Stimulated activated CD4-positive, alpha-beta T cell treated with anti-CD3 and anti-CD28 coated beads, Interleukin-15, amount 100 ng/mL, for 1 hour (primary cell): ENCODE measurements around the gene CORO2A.

Source experiments
- DNase-seq, 2 donors: peaks; one replicate each; pipeline ENCODE4 v3.0.0-alpha.2; 2020; ENCODE audit warnings: low read depth in 1 of 2, low spot score in 1 of 2

The CORO2A gene, protein sequence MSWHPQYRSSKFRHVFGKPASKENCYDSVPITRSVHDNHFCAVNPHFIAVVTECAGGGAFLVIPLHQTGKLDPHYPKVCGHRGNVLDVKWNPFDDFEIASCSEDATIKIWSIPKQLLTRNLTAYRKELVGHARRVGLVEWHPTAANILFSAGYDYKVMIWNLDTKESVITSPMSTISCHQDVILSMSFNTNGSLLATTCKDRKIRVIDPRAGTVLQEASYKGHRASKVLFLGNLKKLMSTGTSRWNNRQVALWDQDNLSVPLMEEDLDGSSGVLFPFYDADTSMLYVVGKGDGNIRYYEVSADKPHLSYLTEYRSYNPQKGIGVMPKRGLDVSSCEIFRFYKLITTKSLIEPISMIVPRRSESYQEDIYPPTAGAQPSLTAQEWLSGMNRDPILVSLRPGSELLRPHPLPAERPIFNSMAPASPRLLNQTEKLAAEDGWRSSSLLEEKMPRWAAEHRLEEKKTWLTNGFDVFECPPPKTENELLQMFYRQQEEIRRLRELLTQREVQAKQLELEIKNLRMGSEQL

DNA sequence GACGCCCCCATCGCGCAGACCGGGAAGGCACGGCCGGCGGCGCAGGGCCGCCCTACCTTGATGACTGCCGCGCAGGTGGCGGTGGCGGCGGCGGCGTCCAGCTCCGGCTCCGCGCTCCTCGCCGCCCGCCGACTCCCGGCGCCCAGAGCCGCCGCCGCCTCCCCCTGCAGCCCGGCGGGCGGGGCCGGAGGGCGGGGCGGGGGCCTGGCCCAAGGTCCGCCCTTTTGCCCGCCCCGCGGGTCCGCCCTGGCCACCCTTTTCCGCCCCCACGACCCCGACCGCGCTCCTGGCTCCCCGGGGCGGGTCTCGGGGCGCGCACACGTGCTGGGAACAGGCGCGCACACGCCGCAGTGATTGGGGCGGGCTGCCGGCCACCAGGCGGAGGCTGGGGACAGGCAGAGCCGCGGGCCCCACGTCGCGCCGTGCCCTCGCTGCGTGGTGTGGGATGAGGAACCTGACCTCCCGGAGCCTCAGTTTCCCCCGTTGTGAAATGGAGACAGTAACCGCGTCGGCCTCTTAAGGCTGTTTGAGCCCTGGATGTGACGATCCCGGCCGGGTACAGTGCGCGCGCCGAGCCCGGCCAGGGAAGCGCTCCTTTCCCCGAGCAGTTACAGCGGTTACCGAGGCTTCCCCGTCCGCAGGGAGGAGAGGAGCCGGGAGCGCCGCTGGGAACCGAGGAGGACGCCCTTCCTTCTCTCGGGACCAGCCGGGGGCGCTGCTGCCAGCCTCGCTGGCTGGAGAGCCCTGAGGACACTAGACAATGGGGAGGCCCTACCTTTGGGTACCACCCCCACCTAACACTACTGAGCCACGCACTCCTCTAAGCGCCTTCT is at the start of gene CORO2A:
Gene CORO2A, minus strand, starts transcription at position 135 of the 833 bp plus-strand sequence. CDS start 34,977 bp downstream, outside the sequence.
- DNase-seq = peak; percentile 48 to 67

DNA sequence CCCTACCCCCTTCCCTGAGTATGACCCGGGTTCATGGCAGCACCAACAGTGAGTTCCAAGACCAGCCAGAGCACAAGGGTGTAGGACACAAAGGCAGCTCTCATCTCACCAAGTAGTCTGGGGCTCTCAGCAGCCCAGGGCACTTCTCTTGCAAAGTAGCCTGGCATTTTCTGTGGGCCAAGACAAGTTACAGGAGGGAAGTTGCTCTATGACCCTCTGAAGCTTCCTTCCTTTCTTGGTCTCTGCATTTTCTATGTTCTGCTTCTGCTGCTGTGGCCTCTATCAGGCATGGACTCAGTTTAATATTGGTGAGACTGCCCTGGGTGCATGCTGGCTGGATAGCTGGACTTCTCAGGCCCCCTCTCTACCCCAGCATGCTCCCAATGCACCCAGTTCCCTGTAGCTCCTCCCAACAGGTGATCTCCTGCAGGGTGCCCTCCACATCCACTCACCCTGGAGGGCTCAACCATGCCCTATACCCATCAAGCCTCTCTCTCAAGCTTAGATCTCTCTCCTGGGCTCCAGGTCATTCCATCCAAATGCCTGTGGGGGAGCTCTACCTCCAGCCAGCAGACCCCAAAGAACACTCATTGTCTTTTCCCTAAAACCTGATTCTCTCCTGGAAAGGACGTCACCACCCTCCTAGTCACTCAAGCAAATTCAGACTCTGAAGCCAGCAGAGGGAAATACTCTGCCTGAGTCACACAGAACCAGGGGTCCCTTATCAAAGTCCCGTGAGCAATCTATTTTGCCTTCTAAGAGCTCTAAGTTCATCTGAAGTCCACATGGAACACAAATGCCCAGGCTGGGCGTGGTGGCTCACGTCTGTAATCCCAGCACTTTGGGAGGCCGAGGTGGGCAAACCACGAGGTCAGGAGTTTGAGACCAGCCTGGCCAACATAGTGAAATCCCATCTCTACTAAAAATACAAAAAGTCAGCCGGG is 49.2 kb upstream of the CORO2A start:
- DNase-seq = no peak

DNA sequence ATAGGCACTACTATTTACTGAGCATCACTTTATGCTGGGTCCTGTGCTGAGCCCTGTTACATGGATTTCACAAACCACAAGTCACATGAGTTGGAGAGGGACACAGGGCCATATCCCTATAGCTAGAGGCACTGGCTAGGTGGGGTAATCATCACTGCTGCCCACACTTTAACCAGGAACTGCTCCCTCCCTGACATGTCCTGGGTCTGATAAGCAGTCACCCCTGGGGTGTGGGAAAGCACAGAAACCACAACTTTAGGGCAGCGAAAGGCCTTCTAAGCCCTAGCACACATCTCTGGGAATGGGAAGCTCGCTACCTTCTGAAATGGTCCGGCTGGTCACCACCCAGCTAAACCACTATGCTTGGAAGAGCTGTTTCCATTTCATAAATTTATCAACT is 48.0 kb upstream of the CORO2A start:
- DNase-seq = no peak

DNA sequence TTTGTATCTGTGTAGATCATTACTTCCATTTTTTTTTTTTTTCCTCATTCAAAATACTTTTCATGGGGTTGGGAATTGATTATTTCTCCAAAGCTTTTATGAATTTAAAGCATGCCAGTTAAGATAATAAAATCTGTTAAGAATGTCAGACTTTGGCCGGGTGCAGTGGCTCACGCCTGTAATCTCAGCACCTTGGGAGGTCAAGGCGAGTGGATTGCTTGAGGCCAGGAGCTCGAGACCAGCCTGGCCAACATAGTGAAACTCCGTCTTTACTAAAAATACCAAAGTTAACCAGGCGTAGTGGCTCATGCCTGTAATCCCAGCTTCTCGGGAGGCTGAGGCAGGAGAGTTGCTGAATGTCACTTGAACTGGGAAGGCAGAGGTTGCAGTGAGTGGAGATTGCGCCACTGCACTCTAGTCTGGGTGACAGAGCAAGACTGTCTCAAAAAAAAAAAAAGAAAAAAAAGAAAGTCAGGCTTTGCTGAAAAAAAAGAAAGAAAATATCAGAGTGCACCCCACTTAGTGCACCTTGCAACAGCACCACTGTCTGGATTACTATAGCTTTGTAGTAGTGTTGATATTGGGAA is 44.6 kb upstream of the CORO2A start:
- DNase-seq = no peak

- no peak for DNase-seq
Observed at GRCh38 chr9:98235126-98235525, 42.7 kb upstream of the CORO2A start.

DNA sequence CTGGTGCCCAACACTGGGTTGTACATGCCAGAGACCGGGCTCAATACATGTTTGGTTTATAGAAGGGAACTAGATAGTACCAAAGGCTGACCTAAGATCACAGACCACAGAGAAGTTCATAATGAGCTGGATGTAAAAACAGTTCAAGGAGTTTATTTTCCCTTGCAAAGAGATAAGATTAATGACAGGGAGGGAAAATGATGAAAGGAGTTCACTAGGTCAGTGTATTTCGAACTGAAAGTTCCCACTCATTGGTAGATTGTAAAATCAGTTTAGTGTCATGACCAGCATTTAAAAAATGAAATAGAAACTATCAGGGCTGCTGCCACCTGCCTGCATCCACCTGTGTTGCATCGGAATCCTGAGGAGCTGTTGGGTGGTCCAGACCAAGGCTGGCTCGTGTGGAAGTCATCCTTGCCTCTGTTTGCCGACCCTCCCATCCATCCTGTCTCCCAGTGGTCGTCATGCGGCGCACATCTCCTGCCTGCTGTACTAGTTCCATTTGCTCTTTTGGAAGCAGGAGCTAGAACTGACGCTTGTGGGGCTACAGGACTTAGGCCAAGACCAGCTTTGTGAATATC is 41.9 kb upstream of the CORO2A start:
- DNase-seq = no peak

- DNase-seq = no peak
Observed at GRCh38 chr9:98232926-98233325, 40.5 kb upstream of the CORO2A start.

DNA sequence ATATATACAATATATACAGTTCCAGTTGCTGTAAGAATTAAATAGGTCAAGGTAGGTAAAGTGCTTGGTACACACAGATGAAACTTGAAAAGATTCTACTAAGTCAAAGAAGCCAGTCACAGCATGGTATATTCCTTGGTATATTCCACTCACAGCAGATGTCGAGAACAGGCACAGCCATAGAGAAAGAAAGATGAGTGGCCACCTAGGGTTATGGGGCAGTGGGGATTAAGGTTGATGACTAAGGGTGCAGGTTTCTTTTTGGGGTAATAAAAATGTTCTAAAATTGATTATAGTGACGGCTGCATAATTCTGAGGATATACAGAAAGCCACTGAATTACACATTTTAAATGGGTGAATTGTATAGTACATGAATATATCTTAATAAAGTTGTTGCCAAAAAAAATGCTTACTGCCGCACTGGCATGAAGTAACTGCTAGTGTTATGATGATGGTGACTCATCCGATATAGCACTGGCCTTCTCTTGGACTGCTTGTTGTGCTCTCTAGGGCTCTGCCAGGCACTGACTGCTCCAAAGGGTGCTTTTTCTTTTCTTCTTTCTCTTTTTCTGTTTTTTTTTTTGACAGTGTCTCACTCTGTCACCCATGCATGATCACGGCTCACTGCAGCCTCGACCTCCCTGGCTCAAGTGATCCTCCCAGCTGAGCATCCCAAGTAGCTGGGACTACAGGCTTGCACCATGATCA is 39.5 kb upstream of the CORO2A start:
- DNase-seq = no peak

DNA sequence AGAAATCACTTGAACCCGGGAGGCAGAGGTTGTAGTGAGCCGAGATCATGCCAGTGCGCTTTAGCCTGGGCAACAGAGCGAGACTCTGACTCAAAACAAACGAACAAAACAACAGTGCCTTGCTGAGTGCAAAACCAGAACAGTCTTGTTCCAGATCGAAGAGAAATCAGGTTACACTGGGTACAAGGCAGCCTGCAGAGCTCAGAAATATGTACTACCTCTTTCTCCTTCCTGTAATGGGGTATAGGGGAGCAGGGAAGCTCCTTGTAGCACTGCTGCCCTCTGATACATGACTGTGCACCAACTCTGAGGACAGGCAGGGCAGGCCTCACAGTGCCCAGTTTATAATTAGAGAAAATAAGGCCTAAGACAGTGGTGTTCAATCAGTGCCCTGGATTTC is 38.4 kb upstream of the CORO2A start:
- no peak for DNase-seq

DNA sequence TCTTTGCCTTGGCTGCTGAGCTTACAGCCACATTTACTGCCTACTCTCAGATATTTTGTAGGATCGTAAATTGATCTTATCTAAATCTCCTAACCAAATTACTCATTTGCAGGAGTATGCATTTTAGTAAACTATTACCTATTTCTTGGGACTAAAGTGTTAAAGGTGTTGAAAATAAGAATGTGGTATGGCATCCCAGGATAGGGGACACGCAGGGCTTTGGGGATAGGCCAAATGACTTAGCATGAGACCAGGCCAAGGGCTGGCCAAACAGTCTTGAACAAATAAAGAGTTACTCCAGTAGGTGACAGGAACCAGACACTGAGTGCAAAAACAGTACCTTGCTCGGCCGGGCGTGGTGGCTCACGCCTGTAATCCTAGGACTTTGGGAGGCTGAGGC is 37.9 kb upstream of the CORO2A start:
- DNase-seq = no peak

GRCh38 chr9:98229620-98230019 is 37.2 kb upstream of the CORO2A start:
- no peak for DNase-seq

DNA sequence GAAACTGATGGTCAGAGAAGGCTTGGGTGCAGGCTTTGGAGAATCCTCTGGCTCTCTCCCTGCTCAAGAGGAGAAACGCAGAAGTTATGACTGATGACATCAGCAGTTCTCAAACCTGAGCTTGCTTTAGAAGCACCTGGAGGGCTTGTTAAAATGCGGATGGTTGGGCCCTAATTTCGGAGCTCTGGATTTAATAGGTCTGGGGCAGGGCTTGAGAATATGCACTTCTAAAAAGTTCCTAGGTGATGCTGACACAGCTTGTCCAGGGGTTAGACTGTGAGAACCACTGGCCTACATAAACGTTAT is 36.6 kb upstream of the CORO2A start:
- DNase-seq = no peak

DNA sequence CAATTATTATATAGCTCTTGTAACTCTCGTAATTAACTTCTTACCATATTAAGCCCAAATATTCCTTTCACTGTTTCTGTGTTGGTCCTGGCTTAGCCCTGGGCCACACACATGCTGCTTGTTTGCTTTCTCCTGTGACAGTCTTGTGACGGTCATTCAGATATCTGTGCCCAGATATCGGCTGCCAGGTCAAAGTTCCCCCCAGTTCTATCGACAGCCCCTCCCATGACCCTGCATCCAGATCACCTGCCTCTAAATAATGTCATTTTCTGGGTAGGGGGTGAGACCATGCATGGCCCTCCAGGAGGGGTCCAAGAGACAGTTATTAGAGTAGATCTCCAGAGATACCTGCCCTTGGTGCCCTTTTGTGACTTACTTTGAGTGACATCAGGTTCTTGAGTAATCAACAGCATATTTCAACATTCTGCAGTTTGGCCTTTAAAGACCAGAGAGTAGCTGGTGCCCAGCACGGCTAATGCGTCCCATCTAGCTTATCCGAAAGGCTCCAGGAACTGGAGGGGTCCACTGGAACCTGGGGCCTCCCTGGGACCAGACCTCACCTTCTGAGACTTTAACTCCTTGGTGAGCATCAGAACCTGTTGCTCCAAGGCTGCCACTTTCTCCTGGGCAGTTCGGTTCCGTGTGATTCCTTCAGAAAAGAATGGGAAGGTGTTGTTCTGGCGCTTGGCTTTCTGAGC is 36.1 kb upstream of the CORO2A start:
- DNase-seq = no peak

DNA sequence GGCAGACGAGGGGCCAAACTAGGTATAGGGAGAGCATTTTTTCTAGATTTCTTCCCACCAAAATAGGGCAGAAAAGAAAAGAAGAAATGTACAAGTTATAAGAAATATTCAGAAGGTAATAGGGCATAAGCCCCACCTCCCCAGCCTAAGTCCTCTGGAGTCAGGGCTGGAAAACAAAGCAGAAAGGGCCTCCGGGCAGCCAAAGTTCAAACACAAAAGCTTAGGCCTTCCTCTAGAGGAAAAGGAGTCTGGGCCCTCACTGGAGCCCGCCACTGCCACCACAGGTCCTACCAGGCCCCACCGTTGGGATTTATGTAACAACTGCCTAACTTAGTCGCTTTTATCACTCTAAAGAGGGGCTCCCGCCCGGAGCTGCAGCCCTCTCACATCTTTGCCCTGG is 35.4 kb upstream of the CORO2A start:
- DNase-seq = no peak

DNA sequence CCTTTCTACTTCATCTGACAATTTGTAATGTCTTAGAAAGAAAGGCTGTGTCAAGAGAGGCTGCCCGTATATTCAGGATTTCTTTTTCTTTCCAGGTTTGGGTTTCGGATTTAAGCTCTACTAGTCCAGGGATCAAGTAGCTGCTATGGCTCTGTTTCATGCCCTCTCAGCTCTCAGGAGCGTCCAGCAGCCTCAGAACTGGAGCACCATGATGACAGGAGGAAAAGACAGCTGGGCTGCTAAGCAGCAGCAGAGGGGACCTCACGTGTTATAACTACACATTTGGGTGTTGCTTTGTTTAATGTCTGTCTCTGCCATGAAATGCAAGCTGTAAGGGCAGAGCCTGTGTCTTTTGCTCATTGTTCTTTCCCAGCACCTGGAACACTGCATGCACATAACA is 34.5 kb upstream of the CORO2A start:
- no peak for DNase-seq

DNA sequence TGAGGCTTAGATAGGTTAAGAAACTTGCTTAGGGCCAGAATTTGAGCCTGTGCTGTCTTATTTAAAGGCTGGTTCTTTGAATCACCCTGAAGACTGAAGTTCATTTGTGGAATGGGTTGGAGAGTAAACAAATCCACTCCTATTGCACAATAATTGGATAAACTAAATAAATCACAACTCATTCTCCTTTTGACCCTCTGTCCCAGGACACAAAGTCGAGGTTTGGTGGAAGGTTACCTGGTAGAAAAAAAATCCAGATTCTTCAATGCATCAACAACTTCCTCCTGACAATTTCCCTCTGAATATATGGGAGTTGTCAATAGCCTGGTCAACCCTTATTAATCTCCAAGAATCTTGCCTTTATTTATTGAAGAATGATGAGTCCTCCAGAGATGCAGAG is 34.1 kb upstream of the CORO2A start:
- no peak for DNase-seq

GRCh38 chr9:98225015-98225442 is 32.6 kb upstream of the CORO2A start:
- no peak for DNase-seq

DNA sequence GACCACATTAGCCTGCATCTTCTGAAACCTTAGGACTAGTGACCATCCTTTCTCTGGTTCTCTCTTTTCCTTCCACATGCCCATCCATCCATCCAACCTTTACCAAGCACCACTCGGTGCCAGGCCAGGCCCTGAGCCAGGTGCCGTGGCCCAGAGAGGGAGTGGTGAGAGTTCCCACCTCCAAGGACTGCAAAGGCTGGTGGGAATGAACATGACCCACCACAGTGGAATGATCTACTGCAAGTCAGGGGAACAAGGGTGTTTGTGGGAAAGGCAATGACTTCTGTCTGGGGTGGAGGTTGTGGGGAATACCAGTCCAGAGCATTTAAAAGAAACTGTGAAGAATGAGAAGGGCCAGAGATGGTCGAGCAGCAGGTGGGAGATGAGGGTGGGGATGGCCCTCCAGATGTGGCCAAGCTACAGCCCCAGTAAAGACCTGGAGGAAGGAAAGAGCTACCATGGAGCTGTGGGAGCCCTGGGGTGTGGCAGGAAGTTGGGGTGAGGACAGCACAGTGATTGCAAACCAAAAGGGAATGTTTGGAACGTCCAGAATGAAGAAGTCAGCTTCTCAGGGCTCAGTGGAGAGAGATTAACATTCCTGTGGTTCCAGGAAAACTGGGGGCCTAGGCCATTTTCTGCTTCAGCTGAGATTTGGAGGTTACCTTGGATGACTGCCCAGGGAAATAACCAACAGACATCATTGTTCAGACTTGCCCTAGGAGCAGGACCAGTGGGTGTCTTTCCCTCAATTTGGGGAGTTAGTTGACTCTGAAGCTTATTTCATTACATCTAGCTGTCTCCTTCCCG is 30.7 kb upstream of the CORO2A start:
- DNase-seq = no peak
